ENCODE results near the gene NFASC.

The NFASC gene

DNA sequence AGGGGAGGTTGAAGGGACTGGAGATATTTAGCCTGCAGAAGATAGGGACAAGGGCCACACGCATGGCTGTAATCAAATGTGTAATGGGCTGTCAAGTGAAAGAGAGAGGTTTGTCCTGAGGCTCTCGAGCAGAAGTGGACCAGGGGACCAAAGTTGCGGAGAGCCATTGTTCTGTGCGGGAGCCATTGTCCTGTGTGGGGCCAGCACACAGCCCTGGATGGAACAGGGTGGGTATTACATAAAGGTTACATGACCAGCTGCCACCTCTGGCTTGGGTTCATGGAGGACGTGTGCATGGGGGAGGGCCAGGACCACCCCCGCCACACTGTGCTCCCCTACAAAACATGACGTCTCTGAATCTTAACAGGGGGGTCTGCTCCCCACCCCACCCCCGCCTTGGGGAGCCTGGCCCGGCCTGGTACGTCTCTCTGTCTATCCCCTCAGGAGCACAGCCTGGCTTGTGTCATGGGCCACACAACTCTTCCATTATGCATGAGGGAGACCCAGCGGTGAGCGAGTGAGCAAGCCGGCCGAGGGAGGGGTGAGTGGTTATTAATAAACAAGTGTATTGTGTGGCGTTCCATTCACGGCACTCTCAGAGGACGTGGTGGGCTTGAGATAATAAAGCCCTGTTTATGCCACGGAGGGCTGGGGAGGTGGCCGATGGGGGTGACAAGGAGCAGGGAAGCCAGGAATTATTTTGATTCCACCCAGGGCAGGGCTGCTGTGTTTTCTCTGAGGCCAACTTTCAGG, at the start of gene NFASC:
Gene NFASC (plus strand): TSS at position 703 of the 753 bp plus-strand sequence. CDS start 73,454 bp downstream, outside the sequence.
- DNase-seq (ENCODE audit: low read depth): no peak

DNA sequence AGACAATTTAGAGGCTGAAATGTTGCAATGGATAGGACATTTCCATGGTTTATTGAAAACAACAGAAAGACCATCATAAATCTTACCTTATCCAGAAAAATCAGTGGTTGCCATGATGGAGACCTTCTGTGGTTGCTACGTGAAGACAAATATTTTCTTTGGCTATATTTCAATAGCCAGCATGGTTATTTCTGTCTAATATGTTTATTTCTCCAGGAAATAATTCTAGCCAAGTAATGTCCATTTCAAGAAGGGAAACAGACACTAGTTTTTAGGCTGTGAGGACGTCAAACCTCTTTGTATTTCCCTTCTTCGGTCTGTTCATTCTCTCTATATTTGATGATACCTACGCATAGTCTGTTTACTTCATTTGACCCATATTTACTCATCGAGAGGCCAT, 49.2 kb upstream of the NFASC start:
- DNase-seq (ENCODE audit: low read depth): no peak

DNA sequence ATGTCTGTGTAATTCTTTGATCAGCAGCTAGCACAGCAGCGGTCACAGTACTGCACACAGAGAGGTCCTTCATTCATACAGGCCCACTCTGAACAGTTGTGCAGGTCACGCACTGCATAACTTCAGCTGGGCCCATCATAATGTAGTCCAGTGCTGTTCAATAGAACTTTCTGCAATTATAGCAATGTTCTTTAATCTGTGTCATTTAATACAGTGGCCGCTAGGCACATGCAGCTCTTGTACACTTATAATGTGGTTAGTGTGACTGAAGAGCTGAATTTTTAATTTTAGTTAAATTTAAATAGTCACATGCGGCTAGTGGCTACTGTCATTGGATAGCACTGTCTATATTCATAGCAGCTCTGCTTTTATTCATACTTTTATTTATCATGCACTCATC, 48.7 kb upstream of the NFASC start:
- DNase-seq (ENCODE audit: low read depth): no peak

DNA sequence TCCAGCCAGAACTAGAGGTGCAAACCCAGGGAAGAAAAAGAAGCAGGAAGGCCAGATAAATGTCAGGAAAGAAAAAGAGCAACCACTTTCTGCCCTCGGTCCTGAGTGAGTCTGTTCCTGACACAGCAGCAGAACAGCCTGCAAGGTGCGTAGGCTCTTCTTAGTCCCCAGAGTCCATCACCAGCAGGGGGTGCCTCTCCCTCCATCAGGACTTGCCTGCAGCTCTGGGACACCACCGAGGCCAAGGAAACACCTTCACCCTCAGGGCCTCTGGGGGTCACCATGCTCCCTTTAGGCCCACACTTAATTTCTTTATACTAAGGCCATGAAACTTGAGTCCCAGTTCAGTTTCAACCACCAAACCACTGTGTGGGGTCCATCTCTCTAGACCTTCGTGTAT, 43.7 kb upstream of the NFASC start:
- no peak for DNase-seq (ENCODE audit: low read depth)

DNA sequence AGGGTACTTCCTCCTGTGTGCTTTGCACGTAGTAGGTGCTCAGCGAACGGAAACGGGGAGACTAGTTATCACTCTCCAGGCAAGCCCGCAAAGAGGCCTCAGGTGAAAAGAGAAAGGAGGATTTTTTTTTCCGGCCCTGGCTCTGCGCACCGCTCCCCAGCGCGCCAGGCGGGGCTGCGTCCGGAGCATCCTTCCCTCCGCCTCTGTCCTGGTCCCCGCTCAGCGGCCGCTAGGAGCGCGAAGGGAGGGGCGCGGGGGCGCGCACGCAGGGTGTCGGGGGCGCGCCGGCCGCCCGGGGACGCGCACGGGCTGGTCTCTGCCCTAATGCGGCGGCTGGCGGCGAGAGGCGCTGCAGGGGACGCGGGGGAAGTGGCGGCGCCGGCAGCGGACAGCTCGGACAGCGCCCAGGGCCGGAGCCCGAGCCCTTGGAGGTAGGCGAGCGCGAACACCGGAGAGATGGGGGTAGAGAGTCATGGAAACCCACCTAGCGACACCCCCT, 42.3 kb upstream of the NFASC start:
- no peak for DNase-seq (ENCODE audit: low read depth)

DNA sequence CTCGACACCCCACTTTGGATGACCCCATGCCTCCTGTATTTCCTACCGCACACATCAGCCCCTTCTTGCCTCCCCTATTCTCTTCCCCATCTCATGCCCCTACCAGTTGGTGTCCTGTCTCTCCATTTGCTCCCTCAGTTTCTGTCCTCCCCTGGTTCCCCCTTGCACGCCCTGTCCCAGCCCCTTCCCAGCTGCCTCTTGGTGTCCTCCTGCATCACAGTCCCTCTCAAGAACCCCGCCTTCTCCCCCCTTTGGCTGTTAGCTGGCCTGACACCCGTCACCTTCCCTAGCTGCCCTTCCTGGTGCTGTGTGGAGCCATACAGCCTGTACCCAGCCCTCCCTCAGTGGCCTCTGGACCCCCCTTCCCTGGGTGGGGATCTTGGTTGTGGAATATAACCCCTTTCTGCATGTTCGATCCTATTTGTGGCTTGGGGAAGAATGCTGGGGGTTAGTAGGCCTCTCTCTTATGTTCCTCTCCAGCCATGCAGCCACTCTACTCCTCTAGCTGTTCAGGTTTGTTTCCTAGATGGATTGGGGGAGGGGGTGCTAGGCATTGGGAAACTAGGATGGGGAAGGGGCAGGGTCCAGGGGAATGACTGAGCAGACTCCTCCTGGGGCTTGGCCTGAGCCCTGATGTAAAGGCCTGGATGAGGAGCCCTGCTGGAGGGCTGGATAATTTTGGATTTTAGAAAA, 41.4 kb upstream of the NFASC start:
- no peak for DNase-seq (ENCODE audit: low read depth)

DNA sequence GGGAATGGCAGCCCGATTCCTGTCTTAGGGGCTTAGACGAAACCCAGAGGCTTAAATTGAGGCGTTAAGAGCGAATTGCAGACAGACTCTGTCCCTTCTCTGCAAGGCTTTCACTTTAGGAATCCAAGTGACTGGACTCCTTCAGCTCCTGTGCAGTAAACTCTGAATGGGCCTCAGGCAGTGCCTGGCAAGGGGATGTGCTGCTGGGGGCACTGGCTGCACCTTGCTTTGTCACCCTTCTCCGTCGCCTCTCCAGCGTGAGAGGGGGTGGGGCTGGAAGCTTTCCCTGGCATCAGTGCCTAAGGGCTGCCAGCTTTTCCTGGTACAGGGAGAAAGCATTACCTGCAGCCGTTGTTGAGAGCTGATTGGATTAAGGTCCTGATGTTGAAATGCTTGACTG, 39.9 kb upstream of the NFASC start:
- DNase-seq (ENCODE audit: low read depth): no peak

DNA sequence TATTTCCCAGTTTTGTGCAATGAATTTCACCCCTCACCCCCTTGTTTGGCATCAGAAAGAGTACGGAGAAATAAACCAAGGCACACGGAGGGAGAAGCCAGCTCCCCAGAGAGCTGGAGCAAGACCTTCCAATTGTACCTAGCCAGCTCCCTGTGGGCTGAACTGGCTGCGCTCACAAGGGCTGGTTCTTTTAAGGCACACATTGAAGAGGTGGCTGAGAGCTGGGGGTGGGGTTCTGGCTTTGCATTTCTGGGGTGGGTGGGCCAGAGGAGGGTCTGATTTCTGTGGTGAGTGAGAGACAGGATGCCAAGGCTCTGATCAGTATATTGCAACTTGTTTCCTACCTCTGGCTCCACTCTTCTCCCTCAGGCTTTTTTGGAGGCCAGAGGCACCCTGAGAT, 39.5 kb upstream of the NFASC start:
- DNase-seq (ENCODE audit: low read depth): no peak

DNA sequence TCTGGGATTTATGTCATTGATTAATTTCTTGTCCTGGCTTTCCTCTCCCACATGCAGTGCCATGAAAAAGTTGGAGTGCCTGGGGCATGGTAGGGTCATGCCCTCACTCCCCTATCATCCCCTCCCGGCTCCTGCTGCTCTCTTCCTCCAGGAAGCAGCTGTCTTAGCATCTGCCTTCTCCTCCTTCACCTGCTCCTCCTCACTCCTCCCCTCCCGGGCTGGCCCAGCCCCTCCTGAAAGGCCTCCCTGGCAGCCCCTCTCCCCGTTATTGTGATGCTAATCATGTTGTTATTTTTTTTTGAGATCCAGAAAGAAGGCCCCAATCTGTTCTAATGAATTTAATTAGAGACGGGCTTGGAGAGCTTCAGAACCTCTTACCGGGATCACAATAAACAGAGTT, 36.3 kb upstream of the NFASC start:
- no peak for DNase-seq (ENCODE audit: low read depth)

DNA sequence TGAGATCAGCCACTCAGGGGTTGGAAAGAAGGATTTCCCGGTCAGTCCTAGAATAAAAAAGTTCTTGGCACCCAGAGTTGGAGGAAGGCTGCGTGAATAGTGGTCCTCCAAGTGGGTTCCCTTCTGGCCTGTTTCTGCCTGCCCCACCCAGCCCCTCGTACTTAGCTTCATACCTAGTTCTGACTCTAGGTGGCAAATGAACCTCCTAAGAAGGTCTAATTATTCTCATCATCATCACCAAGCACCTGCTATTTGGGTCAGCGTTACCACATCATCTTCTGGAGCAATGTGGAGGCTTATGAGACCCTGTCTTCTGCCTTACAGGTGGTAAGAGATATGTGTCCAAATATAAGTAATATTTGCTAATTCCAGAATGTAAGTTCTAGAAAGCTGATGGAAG, 35.9 kb upstream of the NFASC start:
- no peak for DNase-seq (ENCODE audit: low read depth)

DNA sequence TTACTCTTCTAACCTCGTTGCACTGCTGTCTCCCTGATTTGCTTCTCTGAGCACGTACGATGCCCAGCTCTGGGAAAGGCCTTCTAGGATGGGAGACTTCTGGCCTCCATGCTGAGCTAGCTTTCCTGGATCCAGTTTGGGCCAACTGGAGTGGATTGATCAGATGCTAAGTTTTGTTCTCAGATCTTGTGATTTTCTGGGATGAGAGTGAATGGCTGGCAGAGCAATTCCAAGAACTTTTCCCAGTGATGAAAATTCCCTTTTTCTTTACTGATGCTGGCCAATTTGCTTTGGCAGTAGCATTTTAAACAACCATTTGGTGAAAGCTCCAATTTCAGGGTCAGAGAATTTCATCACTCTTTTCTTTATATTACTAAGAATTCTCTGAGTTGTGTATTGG, 34.9 kb upstream of the NFASC start:
- no peak for DNase-seq (ENCODE audit: low read depth)

DNA sequence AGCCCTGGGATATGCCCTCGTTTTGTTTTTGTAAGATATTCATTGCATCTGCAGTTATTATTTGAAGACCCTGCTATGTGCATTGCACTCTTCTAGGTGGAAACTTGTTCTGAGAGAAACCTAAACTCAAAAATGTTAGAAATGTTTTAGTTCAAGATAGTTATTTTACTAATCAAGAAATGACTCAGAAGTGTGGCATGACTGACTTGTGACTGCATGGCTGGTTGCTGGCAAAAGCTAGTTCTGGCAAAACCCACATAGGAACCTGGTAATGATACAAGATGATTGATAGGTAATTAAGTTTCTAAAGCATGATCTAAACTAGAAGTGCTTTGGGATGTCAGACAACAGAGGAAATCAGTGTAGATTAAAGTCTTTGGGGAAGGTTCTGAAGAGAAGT, 33.8 kb upstream of the NFASC start:
- DNase-seq (ENCODE audit: low read depth): no peak

DNA sequence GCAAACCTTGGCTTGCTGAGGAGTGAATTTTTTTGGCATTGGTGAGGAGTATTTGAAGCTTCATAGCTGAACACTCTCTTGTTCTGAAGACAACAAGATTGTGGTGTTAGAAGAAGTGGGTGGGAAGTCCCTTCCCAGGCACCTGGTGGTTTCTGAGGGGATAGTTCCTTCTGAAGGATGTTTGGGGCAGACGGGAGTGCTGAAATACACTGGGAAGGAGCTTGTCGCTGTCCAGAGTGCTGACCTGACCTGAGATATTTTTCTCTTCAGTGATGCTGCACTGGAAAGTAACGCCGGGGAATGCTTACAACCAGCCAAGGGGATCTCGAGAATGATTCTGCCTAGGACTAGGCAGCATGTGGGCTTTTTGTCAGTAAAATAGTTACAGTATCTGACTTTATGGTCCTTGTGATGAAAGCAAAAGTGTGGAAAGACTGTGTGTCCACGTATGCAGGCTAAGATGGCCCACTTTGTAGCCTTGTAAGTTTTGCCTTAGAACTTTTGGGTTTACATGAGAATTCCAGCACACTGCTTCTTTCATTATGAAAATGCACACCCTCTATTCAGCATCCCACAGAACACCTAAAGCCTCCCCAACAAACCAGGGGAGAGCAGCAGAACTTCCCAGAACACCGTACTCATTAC, 33.1 kb upstream of the NFASC start:
- DNase-seq (ENCODE audit: low read depth): no peak

DNA sequence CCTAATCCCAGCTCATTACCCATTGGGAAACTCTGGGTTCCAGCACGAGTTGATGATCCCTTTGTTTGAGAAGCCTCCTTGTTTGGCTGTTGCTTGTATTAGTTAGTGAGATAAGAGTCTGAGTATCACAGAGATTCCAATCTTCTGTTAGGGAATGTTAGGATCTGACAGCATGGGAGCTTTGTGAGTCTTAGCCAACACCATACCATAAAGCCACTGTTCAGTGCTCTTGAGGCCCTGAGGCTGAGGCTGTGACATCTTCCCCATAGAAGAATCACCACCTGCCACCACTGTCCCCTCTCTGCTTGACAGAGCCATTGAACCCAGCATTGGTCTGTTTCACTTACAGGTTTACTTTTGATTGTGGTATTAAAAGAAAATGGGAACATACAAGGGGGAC, 29.3 kb upstream of the NFASC start:
- no peak for DNase-seq (ENCODE audit: low read depth)

DNA sequence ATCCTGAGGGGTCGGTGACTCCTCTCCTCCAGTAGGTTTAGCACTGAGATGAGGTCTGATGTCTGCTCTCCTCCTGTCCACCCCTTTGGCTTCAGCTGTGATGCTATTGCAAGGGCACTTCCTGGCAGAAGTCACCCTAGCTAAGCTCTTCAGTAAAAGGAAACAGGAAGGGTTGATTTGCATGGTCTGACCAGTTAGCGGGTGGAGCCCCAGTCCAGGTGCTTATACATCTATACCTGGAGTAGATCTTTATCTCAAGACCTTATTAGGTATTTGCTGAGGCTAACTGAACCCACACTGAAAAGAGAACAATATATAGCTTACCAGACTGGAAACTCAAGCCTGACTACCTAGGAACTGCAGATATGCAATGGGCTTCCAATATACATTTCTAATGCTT, 28.9 kb upstream of the NFASC start:
- DNase-seq (ENCODE audit: low read depth): no peak

DNA sequence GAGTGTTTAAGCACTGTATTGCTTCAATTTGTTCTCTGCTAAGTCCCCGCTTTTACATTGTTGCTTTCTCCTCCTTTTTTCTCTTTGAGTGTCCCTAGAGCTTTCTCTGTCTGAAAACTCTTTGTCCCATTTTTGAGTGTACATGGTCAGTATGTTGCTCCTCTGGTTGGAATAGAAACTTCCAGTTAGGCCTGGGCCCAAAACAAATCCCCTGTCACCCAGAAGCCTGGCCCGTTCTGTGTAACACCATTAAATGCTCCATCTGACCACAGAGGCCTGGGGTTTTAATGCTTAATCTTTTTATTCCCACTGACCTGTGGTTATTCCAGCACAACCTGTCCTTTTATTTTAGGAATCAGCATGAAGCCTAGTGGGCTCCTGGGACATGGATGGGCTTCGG, 28.3 kb upstream of the NFASC start:
- no peak for DNase-seq (ENCODE audit: low read depth)

DNA sequence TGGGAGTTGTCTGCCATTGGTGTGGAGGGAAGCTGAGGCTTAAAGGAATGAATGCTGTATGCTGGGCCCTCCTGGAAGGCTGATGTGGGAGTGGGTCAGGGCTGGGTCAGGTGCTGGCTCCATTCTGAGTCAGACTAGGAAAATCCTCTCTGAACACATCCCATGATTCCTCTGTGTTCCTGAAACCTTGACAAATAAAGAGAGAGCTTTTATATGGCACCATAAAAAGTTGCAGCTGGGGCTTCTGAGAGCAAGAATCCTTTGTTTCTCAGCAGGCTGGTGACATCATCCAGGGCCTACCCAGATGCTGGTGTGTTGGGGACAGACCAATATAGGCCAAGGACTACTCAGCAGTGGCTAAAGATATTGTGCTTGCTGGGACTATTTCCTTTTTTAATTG, 27.8 kb upstream of the NFASC start:
- DNase-seq (ENCODE audit: low read depth): no peak

DNA sequence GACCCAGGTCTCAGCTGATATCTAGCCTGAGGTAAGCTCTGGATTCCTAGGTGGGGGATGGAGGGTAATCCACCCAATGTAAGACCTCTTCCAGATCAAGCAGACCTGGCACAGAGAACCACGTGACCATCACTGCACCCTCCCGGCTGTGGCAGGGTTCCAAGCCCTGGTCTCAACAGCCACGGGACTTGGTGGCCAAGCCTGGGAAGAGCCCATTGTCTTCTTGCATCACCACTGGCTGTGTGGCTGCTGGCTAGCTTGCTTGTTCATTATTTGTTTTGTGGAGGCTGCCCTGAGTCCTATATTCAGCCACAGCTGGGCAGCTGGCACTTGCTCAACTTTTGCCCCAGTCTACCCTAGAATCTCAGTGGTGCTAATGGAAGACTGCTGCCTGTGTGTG, 24.1 kb upstream of the NFASC start:
- DNase-seq (ENCODE audit: low read depth): no peak

DNA sequence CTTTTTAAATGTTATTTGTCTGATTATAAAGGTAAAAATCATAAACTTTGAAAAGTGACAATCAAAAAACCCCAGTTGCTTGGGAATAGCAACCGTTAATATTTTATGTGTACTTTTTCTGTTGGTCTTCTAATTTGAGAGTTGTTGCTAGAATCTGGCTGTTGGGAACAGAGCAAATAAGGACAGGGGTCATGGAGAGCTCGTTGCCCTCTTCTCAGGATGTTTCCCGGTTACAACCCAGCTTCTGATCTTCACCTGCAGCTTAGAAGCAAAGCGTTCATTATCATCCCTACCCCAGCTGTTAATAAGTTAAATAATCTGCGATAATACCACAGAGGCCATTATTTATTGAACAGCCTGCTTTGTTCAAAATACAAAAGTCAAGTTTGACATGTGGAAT, 22.1 kb upstream of the NFASC start:
- DNase-seq (ENCODE audit: low read depth): no peak

DNA sequence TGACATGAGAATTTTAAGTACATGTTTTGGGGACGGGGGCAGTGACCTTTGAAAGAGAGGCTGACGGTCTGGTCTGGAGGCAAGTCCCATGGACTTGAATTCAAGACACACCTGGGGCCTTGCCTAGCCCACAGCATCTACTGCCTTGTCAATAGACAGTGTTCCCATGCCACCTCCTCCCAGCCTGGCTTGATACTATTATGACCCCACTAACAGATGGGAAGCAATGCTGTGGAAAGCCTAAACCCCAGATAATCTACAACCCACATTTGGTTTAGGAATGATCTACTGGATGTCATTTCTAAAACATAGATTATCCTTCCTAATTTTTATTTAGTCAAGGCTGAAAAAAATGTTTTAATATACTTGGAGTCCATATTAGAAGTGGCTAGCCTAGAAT, 17.8 kb upstream of the NFASC start:
- no peak for DNase-seq (ENCODE audit: low read depth)

DNA sequence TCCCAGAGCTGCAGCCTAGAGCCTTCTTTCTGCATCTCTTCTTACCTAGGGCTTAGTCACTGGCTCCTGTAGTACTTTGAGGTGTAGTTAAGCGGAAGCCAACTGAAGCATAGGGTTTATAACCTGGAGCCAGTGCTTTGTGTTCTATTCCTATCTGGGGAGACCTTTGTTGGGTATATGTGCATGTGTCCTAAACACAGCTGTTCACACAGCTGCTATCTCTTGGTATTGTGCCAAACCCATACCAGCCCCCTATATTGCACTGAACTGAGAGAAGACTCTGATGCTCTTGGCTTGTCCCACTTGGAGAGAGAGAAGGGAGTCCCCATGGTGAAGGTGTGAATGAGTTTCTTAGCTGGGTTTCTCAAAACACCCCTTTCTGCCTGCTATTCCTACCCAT, 17.2 kb upstream of the NFASC start:
- no peak for DNase-seq (ENCODE audit: low read depth)

DNA sequence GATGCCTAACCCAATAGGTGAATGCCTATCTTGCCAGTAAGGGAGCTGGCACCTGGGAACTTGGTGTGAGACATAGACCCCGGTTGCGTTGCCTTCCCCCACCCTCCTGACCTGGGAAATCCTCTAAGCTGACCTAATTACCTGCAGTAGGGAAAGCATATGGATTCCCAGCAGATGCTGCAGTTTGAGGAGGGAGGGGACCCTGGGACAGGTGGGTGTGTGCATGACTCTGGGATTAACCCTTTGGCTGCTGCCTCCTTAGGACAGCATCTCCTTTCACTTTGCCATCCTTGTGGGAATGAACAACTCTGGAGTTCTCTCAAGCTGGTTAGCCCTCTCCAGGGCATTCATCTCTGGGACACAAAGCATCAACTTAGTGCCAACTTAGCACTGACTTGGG, 16.4 kb upstream of the NFASC start:
- no peak for DNase-seq (ENCODE audit: low read depth)

DNA sequence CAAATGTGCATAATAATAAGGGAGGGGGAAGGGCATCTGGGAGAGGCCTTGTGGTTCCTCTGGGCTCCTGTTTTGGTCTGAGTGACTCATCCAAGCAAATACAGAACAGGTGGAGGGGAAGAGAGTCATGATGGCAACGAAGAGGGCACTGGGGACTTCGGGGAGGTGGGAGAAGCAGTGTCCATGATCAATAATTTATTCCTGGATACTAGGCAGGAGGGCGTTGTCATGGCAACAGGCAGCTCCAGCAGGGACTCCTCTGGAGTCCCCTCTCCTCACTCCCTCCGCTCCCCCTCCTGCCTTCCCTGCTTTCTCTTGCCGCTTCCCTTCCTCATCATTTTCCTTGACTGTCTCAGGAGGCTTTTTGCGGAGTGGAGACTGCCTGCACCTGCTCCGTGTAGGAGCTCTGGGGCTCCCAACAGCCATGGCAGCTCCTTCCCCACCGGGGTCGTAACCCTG, 12.3 kb upstream of the NFASC start:
- no peak for DNase-seq (ENCODE audit: low read depth)
